Stimulated activated CD4-positive, alpha-beta T cell treated with anti-CD3 and anti-CD28 coated beads, Interleukin-4, amount 100 ng/mL, for 1 hour (primary cell): ENCODE data around the gene HPCAL1.
A peak's percentile ranks its signal among the peaks of the same experiment; 100 is the strongest.

ENCODE experiments used
- DNase-seq: peaks from one replicate; pipeline ENCODE4 v3.0.0-alpha.2; 2020

The HPCAL1 gene

GRCh38 chr2:10372203-10372861 is 69.6 kb downstream of the HPCAL1 start:
- DNase-seq = no peak

- DNase-seq = no peak
Measured at GRCh38 chr2:10372862-10373240, 70.1 kb downstream of the HPCAL1 start.

GRCh38 chr2:10373931-10374330 is 71.2 kb downstream of the HPCAL1 start:
- DNase-seq = no peak

- no peak for DNase-seq
Measured at GRCh38 chr2:10374362-10374943, 71.7 kb downstream of the HPCAL1 start.

GRCh38 chr2:10375570-10376281 is 73.0 kb downstream of the HPCAL1 start:
- peak; percentile 37 for DNase-seq

- no peak for DNase-seq
Measured at GRCh38 chr2:10377052-10377746, 74.5 kb downstream of the HPCAL1 start.

GRCh38 chr2:10377747-10378085 is 75.0 kb downstream of the HPCAL1 start:
- no peak for DNase-seq

GRCh38 chr2:10378189-10378588 is 75.5 kb downstream of the HPCAL1 start:
- DNase-seq = peak; percentile 20

GRCh38 chr2:10380048-10380926 is 77.6 kb downstream of the HPCAL1 start:
- DNase-seq = no peak

- no peak for DNase-seq
Measured at GRCh38 chr2:10381997-10382353, 79.3 kb downstream of the HPCAL1 start.

- DNase-seq = peak; percentile 9
Measured at GRCh38 chr2:10382354-10383061, 79.8 kb downstream of the HPCAL1 start.

GRCh38 chr2:10383960-10384734 is 81.4 kb downstream of the HPCAL1 start:
- no peak for DNase-seq

GRCh38 chr2:10385501-10385900 is 82.8 kb downstream of the HPCAL1 start:
- DNase-seq = no peak

- no peak for DNase-seq
Measured at GRCh38 chr2:10385933-10386773, 83.4 kb downstream of the HPCAL1 start.

GRCh38 chr2:10387033-10387432 is 84.3 kb downstream of the HPCAL1 start:
- DNase-seq = no peak

- no peak for DNase-seq
Measured at GRCh38 chr2:10388954-10389560, 86.4 kb downstream of the HPCAL1 start.

GRCh38 chr2:10389573-10389972 is 86.9 kb downstream of the HPCAL1 start:
- no peak for DNase-seq

GRCh38 chr2:10390369-10390801 is 87.7 kb downstream of the HPCAL1 start:
- no peak for DNase-seq

- DNase-seq = no peak
Measured at GRCh38 chr2:10392100-10392499, 89.4 kb downstream of the HPCAL1 start.

- DNase-seq = no peak
Measured at GRCh38 chr2:10392548-10392947, 89.8 kb downstream of the HPCAL1 start.
